Esophagus (tissue), 2 donors: Measurements from ENCODE around the gene COPG2. TPM values are rescaled to one million over a fixed set of nuclear protein-coding genes. Genes with fewer than 3 reads are reported as not detected.
"Not testable (repeated sequence)": the region's sequence is repeated elsewhere in the genome, so short reads cannot be mapped to it uniquely, and the experiment has no call there.

Source experiments
- H3K27ac ChIP-seq, 2 donors: one replicate each; pipeline ENCODE4 v1.5.1; 2013; ENCODE audit warnings: low read depth in 2 of 2, mild to moderate bottlenecking in 2 of 2, inconsistent platforms in 1 of 2, low read length in 1 of 2, moderate library complexity in 1 of 2
- H3K27me3 ChIP-seq, 2 donors: one replicate each; pipeline ENCODE4 v1.6.1; 2013; ENCODE audit warnings: low read length in 2 of 2, control low read depth in 1 of 2, mild to moderate bottlenecking in 1 of 2; ENCODE audit not compliant: insufficient read depth in 2 of 2, control insufficient read depth in 1 of 2
- H3K36me3 ChIP-seq, 2 donors: one replicate each; pipeline ENCODE4 v1.6.1; 2013; ENCODE audit warnings: low read length in 1 of 2; ENCODE audit not compliant: control insufficient read depth in 2 of 2, insufficient read depth in 2 of 2
- H3K4me1 ChIP-seq, 2 donors: one replicate each; pipeline ENCODE4 v1.6.1; 2013; ENCODE audit warnings: low read length in 1 of 2; ENCODE audit not compliant: control insufficient read depth in 2 of 2, insufficient read depth in 2 of 2
- H3K4me3 ChIP-seq, 2 donors: one replicate each; pipeline ENCODE4 v1.5.1; 2013; ENCODE audit warnings: low read length in 2 of 2, mild to moderate bottlenecking in 2 of 2, low read depth in 1 of 2, moderate library complexity in 1 of 2
- H3K9me3 ChIP-seq, 2 donors: one replicate each; pipeline ENCODE4 v1.6.1; 2013; ENCODE audit warnings: mild to moderate bottlenecking in 2 of 2, low read depth in 1 of 2, low read length in 1 of 2, moderate library complexity in 1 of 2; ENCODE audit not compliant: control insufficient read depth in 2 of 2, insufficient read depth in 1 of 2
- WGBS, 2 donors: extraction: QIAGEN DNeasy Blood & Tissue Kit; methylation state at CpG; one replicate each; pipeline ENCODE4 v1.1.7; 2013; 5-methylcytosine and 5-hydroxymethylcytosine counted together
- polyA plus RNA-seq, 2 donors: library from polyadenylated mRNA; stranded (reverse); fragments of 200-250 nt; gene quantifications; one replicate each; pipeline ENCODE4 v1.2.3, GENCODE V29; 2013
- donor health status: healthy with polysubstance abuse.
- donor health status: Bipolar disorder and iron deficiency.

Gene COPG2
- polyA plus RNA-seq, 2 donors: 6.6 to 14.2 TPM

DNA sequence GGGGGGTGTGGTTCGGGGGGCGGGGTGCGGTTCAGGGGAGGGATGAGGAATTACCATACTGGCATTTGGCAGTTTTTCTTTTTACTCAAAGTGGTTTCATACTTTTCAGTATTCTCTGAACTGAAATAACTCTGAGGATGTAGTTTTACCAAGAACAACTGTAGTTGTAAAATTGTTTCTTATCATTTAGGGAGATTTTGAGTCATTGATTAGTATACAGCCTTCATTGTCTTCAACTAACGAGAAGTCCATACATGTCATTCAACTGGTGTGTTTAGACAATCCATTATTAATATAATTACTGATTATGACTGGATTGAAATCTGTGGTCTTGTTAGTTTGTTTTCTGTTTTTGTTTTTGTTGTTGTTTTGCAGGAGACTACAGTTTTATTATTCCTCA is 40.8 kb downstream of the COPG2 start:
- H3K27ac ChIP-seq: no peak overlapping the region
- H3K4me3 ChIP-seq: no peak overlapping the region
- 87 to 94% methylated on average over 4 of the region's 4 CpGs for WGBS, 2 donors
- H3K4me1 ChIP-seq: no peaks in the 10 kb centered on the region
- H3K9me3 ChIP-seq: peaks cover 0 to 3% of the 10 kb centered on the region in 2 donors
- no peaks in the 10 kb centered on the region for H3K27me3 ChIP-seq
- no peaks in the 10 kb centered on the region for H3K36me3 ChIP-seq

DNA sequence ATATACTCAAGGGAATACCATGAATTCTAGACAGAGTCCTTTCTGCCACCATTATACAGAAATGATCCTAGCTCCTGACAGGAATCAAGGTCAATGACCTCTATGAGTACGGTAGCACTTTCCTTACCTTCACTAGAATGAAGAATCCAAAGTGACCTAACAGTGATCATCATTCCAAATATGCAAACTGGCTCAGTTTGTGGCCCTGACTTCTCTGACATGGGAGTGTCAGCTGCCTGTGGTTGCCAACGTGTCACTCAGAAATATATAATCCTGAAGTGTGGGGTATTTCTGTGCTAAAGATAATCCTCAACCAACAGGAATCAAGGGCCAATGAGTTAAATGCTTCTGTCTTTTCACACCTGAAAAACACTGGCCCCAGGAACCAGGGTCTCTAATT is 45.7 kb downstream of the COPG2 start:
- no peak overlapping the region for H3K27ac ChIP-seq
- H3K36me3 ChIP-seq: no peaks in the 10 kb centered on the region
- H3K9me3 ChIP-seq: no peaks in the 10 kb centered on the region
- H3K4me1 ChIP-seq: no peaks in the 10 kb centered on the region
- H3K4me3 ChIP-seq: no peak overlapping the region
- WGBS, 2 donors: 90 to 94% methylated on average over 2 of the region's 2 CpGs
- H3K27me3 ChIP-seq: no peaks in the 10 kb centered on the region

DNA sequence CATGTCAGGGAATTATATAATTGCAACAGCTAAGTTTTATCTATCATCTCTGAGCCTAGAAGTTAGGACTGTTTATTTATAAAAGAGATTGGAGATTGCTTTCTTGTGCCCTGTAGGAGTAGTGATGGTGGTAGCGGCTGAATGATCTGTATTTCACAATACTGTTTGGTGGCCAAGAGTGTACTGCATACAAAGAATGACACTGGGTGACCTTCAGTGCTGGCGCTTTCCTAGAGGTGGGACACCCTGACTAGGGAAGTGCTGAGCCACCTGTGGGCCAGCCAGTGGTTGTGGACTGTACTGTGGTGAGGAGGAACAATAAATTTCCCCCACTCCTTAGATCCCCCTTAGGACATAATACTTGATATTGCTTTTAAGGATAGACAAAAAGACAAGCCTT is 53.0 kb downstream of the COPG2 start:
- peaks cover 2% of the 10 kb centered on the region in 2 donors for H3K36me3 ChIP-seq
- 93 to 99% methylated on average over 2 of the region's 2 CpGs for WGBS, 2 donors
- H3K4me3 ChIP-seq: no peak overlapping the region
- no peak overlapping the region for H3K27ac ChIP-seq
- H3K9me3 ChIP-seq: no peaks in the 10 kb centered on the region
- no peaks in the 10 kb centered on the region for H3K4me1 ChIP-seq
- no peaks in the 10 kb centered on the region for H3K27me3 ChIP-seq

DNA sequence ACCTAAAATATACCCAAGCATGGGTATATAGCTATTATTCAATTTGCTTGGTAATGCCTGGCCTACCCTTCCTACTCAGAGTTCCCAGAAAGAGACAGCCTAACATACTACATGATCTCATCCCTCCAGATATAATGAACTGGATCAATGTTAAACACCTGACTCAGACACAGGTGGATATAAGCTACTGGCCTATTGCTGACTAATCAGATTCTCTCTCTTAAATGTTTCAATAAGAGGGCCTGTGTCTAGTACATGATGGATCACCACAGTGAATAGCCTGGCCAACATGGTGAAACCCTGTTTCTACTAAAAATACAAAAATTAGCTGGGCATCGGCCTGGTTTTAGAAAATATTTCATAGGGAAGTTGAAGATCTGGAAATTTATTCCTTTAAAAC is 54.1 kb downstream of the COPG2 start:
- 94 to 100% methylated on average over 1 of the region's 1 CpG for WGBS, 2 donors
- no peaks in the 10 kb centered on the region for H3K27me3 ChIP-seq
- H3K9me3 ChIP-seq: no peaks in the 10 kb centered on the region
- H3K4me3 ChIP-seq: no peak overlapping the region
- H3K4me1 ChIP-seq: no peaks in the 10 kb centered on the region
- H3K27ac ChIP-seq: no peak overlapping the region
- peaks cover 2 to 5% of the 10 kb centered on the region in 2 donors for H3K36me3 ChIP-seq

DNA sequence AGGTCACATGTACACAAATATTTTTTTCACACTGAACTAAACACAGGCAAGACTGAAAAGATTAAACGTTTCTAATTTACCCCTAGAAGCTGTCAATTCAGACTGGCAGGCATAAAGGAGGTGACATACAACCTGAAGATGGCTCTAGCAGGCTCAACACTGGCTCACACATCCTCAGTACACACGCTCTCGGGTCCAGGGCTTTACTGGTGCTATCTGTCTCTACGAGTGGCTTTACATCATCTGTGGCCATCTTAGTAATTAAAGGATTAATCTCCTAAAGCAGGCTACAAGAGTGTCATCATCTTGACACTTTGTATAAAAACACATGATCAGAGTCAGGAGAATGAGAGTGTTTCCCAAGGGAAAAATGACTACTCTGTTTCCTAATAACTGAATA is 57.3 kb downstream of the COPG2 start:
- H3K27ac ChIP-seq: no peak overlapping the region
- WGBS, 2 donors: 82 to 83% methylated on average over 4 of the region's 4 CpGs
- no peak overlapping the region for H3K4me3 ChIP-seq
- no peaks in the 10 kb centered on the region for H3K4me1 ChIP-seq
- H3K27me3 ChIP-seq: no peaks in the 10 kb centered on the region
- no peaks in the 10 kb centered on the region for H3K9me3 ChIP-seq
- peaks cover 2 to 5% of the 10 kb centered on the region in 2 donors for H3K36me3 ChIP-seq

DNA sequence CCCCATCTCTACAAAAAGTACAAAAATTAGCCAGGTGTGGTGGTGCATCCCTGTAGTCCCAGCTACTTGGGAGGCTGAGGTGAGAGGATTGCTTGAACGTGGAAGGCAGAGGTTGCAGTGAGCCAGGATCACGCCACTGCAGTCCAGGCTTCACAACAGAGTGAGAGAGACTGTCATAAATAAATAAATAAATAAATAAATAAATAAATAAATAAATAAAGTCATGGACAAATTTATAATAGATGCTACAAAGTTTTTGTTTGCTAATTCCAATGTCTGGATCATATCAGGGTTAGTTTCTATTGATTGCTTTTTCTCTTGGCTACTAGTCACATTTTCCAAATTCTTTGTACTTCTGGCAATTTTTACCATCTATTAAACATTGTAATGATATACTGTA is 61.5 kb downstream of the COPG2 start:
- H3K36me3 ChIP-seq, H3K4me3 ChIP-seq, H3K9me3 ChIP-seq, H3K4me1 ChIP-seq, H3K27me3 ChIP-seq, H3K27ac ChIP-seq: not testable (repeated sequence)
- 96 to 99% methylated on average over 2 of the region's 2 CpGs for WGBS, 2 donors

DNA sequence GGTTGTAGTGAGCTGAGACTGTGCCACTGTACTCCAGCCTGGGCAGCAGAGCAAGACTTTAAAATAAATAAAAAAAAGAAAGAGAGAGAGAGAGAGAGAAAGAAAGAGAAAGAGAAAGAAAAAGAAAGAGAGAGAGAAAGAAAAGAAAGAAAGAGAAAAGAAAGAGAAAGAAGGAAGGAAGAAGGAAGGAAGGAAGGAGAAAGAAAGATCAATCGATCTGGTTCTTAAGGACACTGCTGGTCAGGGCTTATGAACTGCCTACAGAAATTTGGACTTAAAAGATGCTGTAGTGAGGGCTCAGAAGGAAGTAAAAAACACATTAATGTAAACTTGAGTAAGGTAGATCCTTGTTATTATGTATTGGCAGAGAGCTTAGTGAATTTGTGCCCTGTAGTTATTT is 62.4 kb downstream of the COPG2 start:
- Histone ChIP-seq H3K27me3 (no peaks in the 10 kb centered on the region), H3K4me3 (no peak overlapping the region), H3K4me1 (no peaks in the 10 kb centered on the region), H3K9me3 (no peaks in the 10 kb centered on the region), H3K36me3 (peaks cover 1 to 2% of the 10 kb centered on the region in 2 donors), H3K27ac (no peak overlapping the region)
- 90 to 93% methylated on average over 1 of the region's 1 CpG for WGBS, 2 donors

DNA sequence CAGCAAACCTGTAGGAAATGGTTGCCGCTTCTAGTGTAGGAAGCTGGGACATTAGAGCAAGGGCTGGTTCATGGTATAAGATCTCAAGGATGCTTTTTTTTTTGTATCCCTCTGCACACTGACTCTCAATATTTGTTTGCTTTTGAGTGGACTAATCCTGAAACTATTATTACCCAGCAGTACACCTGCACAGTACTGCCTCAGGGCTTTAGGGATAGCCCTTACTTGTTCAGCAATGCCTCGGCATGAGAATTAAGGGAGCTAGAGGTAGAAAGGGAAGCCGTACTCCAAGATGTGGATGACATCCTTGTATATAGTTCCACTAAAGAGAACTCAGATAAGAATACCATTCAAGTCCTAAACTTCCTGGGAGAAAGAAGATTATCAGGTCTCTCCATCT is 70.5 kb downstream of the COPG2 start:
- no peaks in the 10 kb centered on the region for H3K27me3 ChIP-seq
- 76 to 84% methylated on average over 3 of the region's 3 CpGs for WGBS, 2 donors
- H3K27ac ChIP-seq: no peak overlapping the region
- no peaks in the 10 kb centered on the region for H3K36me3 ChIP-seq
- no peaks in the 10 kb centered on the region for H3K9me3 ChIP-seq
- peaks cover 0 to 2% of the 10 kb centered on the region in 2 donors for H3K4me1 ChIP-seq
- no peak overlapping the region for H3K4me3 ChIP-seq

DNA sequence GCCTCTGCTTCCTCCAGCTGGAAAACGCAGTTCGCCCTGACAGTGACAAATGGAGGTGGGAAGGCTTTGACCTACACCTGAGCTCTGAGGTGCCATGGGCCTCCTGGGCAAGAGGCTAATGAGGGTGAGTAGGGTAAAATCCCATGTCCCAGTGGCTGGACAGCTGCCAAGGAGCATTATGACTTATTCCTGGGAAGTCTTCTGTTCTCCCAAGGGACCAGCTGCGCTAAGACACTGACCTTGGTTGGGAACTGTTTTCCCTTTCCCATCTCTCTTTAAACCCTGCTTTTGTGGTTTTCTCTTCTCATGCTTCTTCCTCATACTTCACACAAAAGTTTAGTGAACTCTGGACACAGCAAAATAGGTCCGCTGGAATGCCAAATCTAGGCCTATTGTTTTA is 72.6 kb downstream of the COPG2 start:
- Histone ChIP-seq H3K36me3 (no peaks in the 10 kb centered on the region), H3K4me3 (no peak overlapping the region), H3K4me1 (peaks cover 0 to 2% of the 10 kb centered on the region in 2 donors), H3K27me3 (no peaks in the 10 kb centered on the region), H3K9me3 (no peaks in the 10 kb centered on the region), H3K27ac (no peak overlapping the region)
- 91 to 93% methylated on average over 4 of the region's 4 CpGs for WGBS, 2 donors

DNA sequence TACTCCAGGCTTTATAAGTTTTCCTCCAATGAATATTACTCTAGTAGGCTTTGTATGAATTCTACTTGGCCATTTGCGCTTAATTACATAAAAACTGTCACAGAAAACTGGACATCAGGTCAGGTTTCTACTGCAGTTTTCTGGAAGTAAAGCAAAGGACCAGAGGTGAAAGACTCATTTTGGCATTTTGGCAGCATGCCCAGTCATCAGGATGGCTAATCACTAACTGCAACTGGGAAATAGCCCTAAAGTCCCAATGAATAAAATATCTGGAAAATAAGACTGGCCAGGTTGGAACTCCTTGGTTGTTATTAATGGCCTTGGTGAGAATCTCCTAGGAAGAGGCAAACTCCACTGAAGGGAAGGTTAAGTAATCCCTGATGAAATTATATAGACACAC is 75.5 kb downstream of the COPG2 start:
- 97% methylated on average over 1 of the region's 1 CpG for WGBS, 2 donors
- no peak overlapping the region for H3K4me3 ChIP-seq
- H3K9me3 ChIP-seq: no peaks in the 10 kb centered on the region
- no peak overlapping the region for H3K27ac ChIP-seq
- H3K4me1 ChIP-seq: no peaks in the 10 kb centered on the region
- no peaks in the 10 kb centered on the region for H3K27me3 ChIP-seq
- no peaks in the 10 kb centered on the region for H3K36me3 ChIP-seq
